HepG2 (cell line): ENCODE data around the gene KDM2B.

Source experiments
- ZNF431 ChIP-seq: sonication (generic); formaldehyde crosslinking; IDR thresholded peaks from 2 replicates; pipeline ENCODE4 v1.9.0; 2022; ENCODE audit warnings: missing genetic modification reagents, low read depth, mild to moderate bottlenecking, borderline replicate concordance
- TF ChIP-seq, protein P1 (sequence below): sonication (generic); formaldehyde crosslinking; IDR thresholded peaks from 2 replicates; pipeline ENCODE4 v1.5.0; 2020; ENCODE audit warnings: mild to moderate bottlenecking, missing genetic modification reagents, moderate library complexity

DNA sequence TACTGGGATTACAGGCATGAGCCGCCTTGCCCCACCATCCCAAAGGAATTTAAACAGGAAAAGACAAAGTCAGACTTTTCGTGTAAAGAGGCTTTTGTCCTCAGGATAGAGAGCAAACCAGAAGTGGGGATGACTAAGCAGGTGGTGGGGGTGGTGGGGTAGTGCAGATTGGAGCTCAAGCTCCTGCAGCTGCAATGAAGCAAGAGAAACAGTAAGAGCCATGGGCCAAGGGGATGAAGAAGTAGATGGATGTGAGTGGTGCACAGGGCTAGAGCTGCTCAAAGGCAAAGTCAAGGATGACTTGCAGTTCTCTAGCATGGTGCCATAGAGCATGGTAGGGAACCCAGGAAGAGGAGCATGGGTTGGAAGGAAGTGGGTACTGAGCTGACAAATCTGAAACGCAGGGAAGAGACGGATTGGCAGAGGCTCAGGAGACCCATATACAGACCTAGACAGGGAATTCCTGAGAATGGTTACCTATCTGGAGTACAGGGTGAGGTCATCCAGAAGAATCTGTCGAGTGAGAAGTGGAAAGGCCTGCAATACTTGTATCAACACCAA lies 192.3 kb downstream of the KDM2B start:
- TF ChIP-seq, protein P1, sequence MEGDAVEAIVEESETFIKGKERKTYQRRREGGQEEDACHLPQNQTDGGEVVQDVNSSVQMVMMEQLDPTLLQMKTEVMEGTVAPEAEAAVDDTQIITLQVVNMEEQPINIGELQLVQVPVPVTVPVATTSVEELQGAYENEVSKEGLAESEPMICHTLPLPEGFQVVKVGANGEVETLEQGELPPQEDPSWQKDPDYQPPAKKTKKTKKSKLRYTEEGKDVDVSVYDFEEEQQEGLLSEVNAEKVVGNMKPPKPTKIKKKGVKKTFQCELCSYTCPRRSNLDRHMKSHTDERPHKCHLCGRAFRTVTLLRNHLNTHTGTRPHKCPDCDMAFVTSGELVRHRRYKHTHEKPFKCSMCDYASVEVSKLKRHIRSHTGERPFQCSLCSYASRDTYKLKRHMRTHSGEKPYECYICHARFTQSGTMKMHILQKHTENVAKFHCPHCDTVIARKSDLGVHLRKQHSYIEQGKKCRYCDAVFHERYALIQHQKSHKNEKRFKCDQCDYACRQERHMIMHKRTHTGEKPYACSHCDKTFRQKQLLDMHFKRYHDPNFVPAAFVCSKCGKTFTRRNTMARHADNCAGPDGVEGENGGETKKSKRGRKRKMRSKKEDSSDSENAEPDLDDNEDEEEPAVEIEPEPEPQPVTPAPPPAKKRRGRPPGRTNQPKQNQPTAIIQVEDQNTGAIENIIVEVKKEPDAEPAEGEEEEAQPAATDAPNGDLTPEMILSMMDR (CRISPR knock-in tag) = no peak
- TF ChIP-seq ZNF431 = no peak
